ENCODE measurements around the gene EXOSC2.
A peak's percentile ranks its signal among the peaks of the same experiment; 100 is the strongest.

EXOSC2 gene, protein sequence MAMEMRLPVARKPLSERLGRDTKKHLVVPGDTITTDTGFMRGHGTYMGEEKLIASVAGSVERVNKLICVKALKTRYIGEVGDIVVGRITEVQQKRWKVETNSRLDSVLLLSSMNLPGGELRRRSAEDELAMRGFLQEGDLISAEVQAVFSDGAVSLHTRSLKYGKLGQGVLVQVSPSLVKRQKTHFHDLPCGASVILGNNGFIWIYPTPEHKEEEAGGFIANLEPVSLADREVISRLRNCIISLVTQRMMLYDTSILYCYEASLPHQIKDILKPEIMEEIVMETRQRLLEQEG

DNA sequence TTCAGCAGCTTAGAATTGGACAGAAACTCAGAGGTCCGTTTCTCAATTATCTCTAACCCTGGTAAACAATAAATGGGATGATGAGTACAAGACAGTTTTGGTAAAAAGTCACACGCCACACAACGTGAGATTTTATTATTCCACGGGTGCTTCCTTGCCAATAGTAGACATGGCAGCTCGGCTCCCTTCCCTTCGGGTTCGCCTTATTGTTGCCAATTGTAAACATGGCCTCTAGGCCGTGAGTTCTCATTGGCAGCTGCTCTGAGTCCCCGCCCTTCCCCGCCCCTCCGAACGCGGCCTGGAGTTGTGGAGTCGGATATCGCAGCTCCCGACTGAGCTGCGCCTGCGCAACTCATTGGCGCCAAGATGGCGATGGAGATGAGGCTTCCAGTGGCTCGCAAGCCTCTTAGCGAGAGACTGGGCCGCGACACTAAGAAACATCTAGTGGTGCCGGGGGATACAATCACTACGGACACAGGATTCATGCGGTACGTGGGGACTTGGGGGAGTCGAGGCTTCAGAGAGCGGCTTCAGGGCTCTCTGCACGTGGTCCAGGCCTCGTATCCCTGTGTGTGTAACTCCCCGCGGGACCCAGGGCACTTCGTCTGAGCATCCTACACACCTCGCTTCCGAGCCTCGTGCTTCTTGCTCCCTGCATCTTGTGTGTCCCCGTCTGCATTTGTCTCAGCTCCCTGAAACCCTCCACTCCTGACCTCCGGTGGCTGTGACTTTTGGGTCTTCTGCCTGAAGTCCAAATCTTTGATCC is at the start of gene EXOSC2:
TSS of gene EXOSC2 (plus strand) at position 355 of the 766 bp plus-strand sequence. CDS start at position 367, 12 bp downstream.
- no peaks in the 10 kb centered on the region for H3K9me2 ChIP-seq (replicated peaks; ENCODE audit: insufficient read depth, low read length)
- H3K27ac ChIP-seq (ENCODE audit: low read length): peak within 1 kb of the TSS; percentile 21; the same call in 1 of the 2 replicates
- H3K79me2 ChIP-seq (ENCODE audit: low read length): peaks cover 48% of the 10 kb centered on the region
- H3K9me3 ChIP-seq (replicated peaks; ENCODE audit: insufficient read depth, low read length): no peaks in the 10 kb centered on the region
- no peaks in the 10 kb centered on the region for H3K27me3 ChIP-seq (replicated peaks; ENCODE audit: insufficient read depth, low read length)
- 0 out of 2 replicates have a peak, but pooled peaks cover 13% of the 10 kb centered on the region for H3K4me1 ChIP-seq (ENCODE audit: low read length)
- TF ChIP-seq, protein P1, sequence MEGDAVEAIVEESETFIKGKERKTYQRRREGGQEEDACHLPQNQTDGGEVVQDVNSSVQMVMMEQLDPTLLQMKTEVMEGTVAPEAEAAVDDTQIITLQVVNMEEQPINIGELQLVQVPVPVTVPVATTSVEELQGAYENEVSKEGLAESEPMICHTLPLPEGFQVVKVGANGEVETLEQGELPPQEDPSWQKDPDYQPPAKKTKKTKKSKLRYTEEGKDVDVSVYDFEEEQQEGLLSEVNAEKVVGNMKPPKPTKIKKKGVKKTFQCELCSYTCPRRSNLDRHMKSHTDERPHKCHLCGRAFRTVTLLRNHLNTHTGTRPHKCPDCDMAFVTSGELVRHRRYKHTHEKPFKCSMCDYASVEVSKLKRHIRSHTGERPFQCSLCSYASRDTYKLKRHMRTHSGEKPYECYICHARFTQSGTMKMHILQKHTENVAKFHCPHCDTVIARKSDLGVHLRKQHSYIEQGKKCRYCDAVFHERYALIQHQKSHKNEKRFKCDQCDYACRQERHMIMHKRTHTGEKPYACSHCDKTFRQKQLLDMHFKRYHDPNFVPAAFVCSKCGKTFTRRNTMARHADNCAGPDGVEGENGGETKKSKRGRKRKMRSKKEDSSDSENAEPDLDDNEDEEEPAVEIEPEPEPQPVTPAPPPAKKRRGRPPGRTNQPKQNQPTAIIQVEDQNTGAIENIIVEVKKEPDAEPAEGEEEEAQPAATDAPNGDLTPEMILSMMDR (IDR thresholded peaks at IDR 0.05; ENCODE audit: low read length): no peak
- TF ChIP-seq EZH2 (optimal IDR thresholded peaks at IDR 0.05; ENCODE audit: low read depth, low read length) (no peak), EZH2phosphoT487 (IDR thresholded peaks at IDR 0.05; ENCODE audit: low read length) (no peak)
- H2AFZ ChIP-seq (ENCODE audit: low read length): peak within 1 kb of the TSS; percentile 79
- peaks cover 6% of the 10 kb centered on the region; the same call in 1 of the 2 replicates for H4K20me1 ChIP-seq (ENCODE audit: insufficient read depth, low read length)
- H3F3A ChIP-seq (ENCODE audit: insufficient read depth, low read length): peaks cover 10% of the 10 kb centered on the region; the same call in 1 of the 2 replicates
- H3K9ac ChIP-seq (ENCODE audit: low read length): peak within 1 kb of the TSS; percentile 89
- DNase-seq: peak; percentile 99
- H3K36me3 ChIP-seq (replicated peaks; ENCODE audit: insufficient read depth, low read length): peaks cover 4% of the 10 kb centered on the region; the same call in 1 of the 2 replicates
- peak within 1 kb of the TSS; percentile 98 for H3K4me3 ChIP-seq (ENCODE audit: low read length)
- H3K4me2 ChIP-seq (ENCODE audit: low read depth, low read length): peak within 1 kb of the TSS; percentile 82

DNA sequence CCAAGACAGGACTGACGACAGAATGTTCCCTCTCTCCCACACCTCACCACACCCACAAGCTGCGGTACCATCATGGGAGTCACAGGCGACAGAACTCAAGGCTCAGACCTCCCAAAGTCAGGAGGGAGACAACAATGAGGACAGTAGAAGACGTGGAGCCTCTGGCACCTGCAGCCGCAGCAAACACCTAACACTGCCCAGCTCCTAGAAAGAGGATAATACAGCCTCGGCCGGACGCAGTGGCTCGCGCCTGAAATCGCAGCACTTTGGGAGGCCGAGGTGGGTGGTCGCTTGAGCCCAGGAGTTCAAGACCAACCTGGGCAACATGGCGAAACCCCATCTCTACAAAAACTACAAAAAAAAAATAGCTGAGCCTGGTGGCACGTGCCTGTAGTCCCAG is 42.4 kb upstream of the EXOSC2 start:
- Histone ChIP-seq H2AFZ (ENCODE audit: low read length) (no peak overlapping the region), H3K9me3 (replicated peaks; ENCODE audit: insufficient read depth, low read length) (no peaks in the 10 kb centered on the region), H3F3A (ENCODE audit: insufficient read depth, low read length) (no peaks in the 10 kb centered on the region), H3K4me1 (ENCODE audit: low read length) (no peaks in the 10 kb centered on the region), H3K79me2 (ENCODE audit: low read length) (no peaks in the 10 kb centered on the region), H4K20me1 (ENCODE audit: insufficient read depth, low read length) (no peaks in the 10 kb centered on the region), H3K36me3 (replicated peaks; ENCODE audit: insufficient read depth, low read length) (no peaks in the 10 kb centered on the region), H3K4me3 (ENCODE audit: low read length) (no peak overlapping the region), H3K9ac (ENCODE audit: low read length) (no peak overlapping the region), H3K27me3 (replicated peaks; ENCODE audit: insufficient read depth, low read length) (peaks cover 67% of the 10 kb centered on the region), H3K9me2 (replicated peaks; ENCODE audit: insufficient read depth, low read length) (no peaks in the 10 kb centered on the region), H3K4me2 (ENCODE audit: low read depth, low read length) (no peak overlapping the region), H3K27ac (ENCODE audit: low read length) (no peak overlapping the region)
- no peak for DNase-seq
- TF ChIP-seq EZH2phosphoT487 (IDR thresholded peaks at IDR 0.05; ENCODE audit: low read length) (no peak), EZH2 (optimal IDR thresholded peaks at IDR 0.05; ENCODE audit: low read depth, low read length) (no peak)
- TF ChIP-seq, protein P1 (IDR thresholded peaks at IDR 0.05; ENCODE audit: low read length): no peak

DNA sequence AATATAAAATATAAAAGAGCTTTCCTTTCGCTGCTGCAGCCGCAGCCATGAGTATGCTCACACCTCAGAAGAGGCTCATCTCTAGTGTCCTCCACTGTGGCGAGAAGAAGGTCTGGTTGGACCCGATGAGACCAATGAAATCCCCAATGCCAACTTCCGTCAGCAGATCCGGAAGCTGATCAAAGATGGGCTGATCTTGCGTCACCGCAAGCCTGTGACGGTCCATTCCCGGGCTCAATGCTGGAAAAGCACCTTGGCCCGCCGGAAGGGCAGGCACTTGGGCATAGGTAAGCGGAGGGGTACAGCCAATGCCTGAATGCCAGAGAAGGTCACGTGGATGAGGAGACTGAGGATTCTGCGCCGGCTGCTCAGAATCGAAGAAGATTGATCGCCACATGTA is 41.8 kb upstream of the EXOSC2 start:
- Histone ChIP-seq H3K4me1 (ENCODE audit: low read length) (no peaks in the 10 kb centered on the region), H3K9ac (ENCODE audit: low read length) (no peak overlapping the region), H3K27ac (ENCODE audit: low read length) (no peak overlapping the region), H3K9me2 (replicated peaks; ENCODE audit: insufficient read depth, low read length) (no peaks in the 10 kb centered on the region), H3K9me3 (replicated peaks; ENCODE audit: insufficient read depth, low read length) (no peaks in the 10 kb centered on the region), H3K4me3 (ENCODE audit: low read length) (no peak overlapping the region), H4K20me1 (ENCODE audit: insufficient read depth, low read length) (no peaks in the 10 kb centered on the region), H2AFZ (ENCODE audit: low read length) (no peak overlapping the region), H3F3A (ENCODE audit: insufficient read depth, low read length) (no peaks in the 10 kb centered on the region), H3K27me3 (replicated peaks; ENCODE audit: insufficient read depth, low read length) (peaks cover 69% of the 10 kb centered on the region), H3K36me3 (replicated peaks; ENCODE audit: insufficient read depth, low read length) (no peaks in the 10 kb centered on the region), H3K79me2 (ENCODE audit: low read length) (no peaks in the 10 kb centered on the region), H3K4me2 (ENCODE audit: low read depth, low read length) (no peak overlapping the region)
- TF ChIP-seq EZH2phosphoT487 (IDR thresholded peaks at IDR 0.05; ENCODE audit: low read length): no peak
- DNase-seq: no peak

Measured in MM.1S (cell line).